ENCODE data around the gene PTPRN2.
"Not testable (repeated sequence)": the region's sequence is repeated elsewhere in the genome, so short reads cannot be mapped to it uniquely, and the experiment has no call there.

The PTPRN2 gene

DNA sequence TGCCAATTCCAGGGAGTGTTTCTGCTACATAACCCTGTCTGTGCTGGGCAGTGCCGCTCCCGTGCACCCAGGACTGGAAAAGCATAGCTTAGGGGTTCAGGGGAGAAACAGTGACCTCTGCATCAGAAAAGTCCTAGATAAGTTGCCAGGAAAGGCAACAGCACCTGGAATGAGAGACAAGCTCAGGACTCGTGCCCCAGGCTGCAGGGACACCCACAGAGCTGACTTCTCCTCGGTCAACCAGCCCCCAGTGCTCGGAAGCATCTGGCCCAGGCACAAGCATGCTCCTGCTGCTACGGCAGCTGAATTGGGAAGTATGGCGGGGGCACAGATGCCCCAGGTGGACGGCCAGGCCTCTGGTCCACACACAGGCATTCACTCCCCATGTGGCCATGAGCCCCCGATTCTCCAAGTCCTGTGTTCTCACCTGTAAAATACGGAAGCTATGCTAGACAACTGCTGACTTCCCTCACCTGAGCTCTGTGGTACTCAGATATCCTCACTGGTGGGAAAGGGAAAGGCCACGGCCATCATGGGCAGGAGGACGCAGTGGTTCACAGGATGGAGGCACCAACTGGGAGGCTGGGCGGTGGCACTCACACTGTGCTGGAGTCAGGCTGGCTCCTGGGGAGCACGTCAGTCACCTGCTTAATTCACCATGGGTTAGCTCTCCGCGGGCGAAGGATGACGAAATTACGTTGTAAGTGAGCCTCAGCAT is 220.5 kb downstream of the PTPRN2 start:
- DNase-seq (ENCODE audit: low read depth), result no peak

- DNase-seq (ENCODE audit: low read depth), result no peak
These were observed 221.3 kb downstream of the PTPRN2 start for GRCh38 chr7:158366346-158366745.

GRCh38 chr7:158365267-158365666 is 222.4 kb downstream of the PTPRN2 start:
- no peak for DNase-seq (ENCODE audit: low read depth)

DNA sequence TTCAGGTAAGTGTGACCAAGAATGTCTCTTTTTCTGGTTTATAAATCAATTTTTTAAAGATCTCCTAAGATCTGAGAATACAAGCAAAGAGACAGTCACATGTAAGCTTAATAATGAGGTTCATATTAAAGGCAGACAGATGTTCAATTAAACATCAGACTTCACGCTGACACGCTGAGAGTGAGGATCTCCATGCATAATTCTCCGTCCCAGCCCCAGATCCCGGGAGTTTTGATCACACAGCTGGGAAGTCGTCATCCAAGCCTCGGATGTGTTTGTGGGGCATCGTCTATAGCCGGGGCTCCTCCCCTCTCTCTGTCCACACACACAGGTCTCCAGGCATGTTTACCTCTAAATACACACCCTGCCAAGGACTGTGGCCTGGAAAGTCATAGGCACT is 223.2 kb downstream of the PTPRN2 start:
- DNase-seq (ENCODE audit: low read depth), result no peak

DNA sequence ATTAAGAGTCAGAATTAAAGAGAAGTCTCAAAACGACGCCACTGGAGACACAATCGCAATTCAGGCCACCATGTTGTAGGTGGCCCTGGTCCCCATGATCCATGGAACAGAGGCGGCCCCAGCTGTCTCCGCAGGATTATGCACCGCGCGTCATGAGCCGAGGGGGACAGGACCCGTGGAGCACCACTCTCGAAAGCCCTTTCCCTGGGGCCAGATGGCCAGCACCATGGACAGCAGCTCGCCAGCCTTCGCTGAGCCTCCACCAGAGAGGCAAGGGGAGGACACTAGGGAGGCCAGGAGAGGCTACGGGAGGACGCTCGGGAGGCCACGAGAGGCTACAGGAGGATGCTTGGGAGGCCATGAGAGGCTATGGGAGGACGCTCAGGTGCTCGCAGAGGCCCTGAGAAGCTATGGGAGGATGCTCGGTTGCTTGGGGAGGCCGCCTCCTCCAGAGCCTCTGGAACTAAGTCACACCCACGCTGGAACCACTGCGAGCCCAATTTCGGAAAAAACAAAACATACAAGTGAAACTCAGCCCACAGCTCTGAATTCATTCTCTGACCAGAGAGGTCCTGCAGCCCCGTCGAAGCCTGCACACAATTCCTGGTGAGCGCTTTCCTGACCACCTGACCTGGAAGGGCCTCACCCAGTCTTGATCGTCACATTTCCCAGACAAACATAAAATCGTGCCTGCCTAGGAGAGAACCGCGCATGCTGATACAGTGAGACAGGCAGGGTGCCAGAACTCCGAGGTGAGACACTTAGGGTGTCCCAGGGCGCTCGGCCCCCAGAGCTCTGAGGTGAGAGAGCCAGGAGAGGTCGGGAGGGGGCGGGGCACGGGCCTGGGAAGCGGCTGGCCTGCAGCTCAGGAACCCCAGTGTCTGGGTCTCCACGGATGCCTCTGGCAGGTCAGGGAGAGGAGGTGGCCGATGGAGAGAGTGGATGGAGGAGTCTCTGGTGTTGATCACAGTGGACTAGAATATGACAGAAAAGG is 224.4 kb downstream of the PTPRN2 start:
- DNase-seq (ENCODE audit: low read depth), result no peak

GRCh38 chr7:158362001-158362400 is 225.6 kb downstream of the PTPRN2 start:
- no peak for DNase-seq (ENCODE audit: low read depth)

GRCh38 chr7:158361326-158361946 is 226.2 kb downstream of the PTPRN2 start:
- DNase-seq (ENCODE audit: low read depth), result no peak

- no peak for DNase-seq (ENCODE audit: low read depth)
These were observed 228.5 kb downstream of the PTPRN2 start for GRCh38 chr7:158358926-158359645.

DNA sequence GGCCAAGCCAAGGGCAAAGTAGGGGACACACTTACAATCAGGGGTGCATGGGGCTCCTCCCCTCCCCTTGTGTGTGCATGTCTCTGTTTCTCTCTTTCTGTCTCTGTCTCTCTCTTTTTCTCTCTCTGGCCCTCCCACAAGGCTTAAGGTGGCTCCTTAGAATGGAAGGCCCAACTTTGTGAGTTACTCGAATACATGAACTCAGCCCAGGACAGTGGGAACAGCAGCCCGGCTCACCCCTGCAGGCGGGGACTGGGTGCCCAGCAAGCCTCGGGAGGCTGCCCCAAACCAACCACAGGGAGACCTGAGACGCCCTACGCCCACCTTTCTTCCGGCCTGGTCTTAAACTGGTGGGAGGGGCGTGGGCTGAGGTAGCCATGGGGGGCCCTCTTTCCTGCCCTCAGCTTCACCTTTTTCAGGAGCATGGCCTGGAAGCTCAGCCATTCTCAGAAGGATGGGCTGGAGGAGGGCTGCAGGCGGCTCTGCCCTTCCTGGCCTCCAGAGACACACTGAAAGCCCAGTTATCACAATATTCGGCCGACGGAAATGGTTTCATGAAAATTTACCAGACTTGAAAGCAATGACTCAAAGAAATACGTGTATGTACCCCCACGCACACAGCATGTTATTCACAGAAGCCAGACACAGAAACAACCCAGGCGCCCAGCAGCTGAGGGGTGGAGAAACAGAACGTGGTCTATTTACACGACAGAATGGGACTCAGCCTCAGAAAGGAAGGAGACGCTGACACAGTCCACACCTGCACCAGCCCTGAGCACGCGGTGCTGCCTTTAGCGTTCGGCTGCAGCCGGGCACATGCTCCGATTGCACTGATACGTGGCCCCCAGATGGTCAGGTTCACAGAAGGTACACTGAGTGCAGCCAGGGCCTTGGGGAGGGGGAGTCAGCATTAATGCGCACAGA is 229.5 kb downstream of the PTPRN2 start:
- DNase-seq (ENCODE audit: low read depth), result no peak

- DNase-seq (ENCODE audit: low read depth), result no peak
These were observed 230.3 kb downstream of the PTPRN2 start for GRCh38 chr7:158357106-158357897.

DNA sequence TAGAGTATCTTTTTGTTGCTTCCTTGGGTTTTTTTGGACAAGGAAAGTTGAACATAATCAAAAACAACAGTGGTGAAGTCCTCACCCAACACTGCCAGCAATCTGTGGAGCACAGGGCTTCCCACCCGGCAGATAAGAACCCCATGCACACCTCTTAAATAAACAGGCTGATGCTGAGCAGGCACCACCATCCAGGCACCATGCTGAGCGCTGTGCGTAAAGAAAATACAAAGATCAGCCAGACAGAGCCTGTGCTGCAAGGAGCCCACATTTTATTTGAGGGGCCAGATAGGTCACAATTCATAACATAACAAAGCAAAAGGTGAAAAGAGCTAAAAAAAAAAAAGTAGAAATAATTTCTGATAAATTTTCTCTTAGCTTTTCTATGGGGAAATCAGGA is 231.2 kb downstream of the PTPRN2 start:
- DNase-seq (ENCODE audit: low read depth), result no peak

- no peak for DNase-seq (ENCODE audit: low read depth)
These were observed 232.1 kb downstream of the PTPRN2 start for GRCh38 chr7:158355456-158356065.

- no peak for DNase-seq (ENCODE audit: low read depth)
These were observed 232.8 kb downstream of the PTPRN2 start for GRCh38 chr7:158354861-158355260.

- DNase-seq (ENCODE audit: low read depth), result no peak
These were observed 233.7 kb downstream of the PTPRN2 start for GRCh38 chr7:158353606-158354570.

GRCh38 chr7:158351899-158352729 is 235.5 kb downstream of the PTPRN2 start:
- DNase-seq (ENCODE audit: low read depth), result not testable (repeated sequence)

DNA sequence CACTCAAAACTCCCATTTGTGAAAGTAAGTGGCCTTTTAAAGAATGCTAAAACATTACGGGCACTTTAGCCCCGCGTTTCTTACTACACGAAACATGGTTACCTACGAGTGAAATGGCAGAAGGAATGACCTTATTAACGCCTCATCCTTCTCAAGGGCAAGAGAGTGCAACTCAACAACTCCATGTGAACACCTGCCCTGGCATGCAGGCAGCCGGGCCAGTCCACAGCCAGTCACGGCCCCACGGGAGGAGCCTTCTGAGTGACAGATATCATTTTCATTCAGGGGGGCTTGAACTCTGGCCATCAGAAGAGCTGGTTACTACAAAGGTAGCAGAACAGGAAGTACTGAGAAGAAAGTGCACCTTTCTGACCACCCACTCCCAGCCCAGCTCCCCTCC is 236.1 kb downstream of the PTPRN2 start:
- DNase-seq (ENCODE audit: low read depth), result no peak

GRCh38 chr7:158351051-158351450 is 236.6 kb downstream of the PTPRN2 start:
- no peak for DNase-seq (ENCODE audit: low read depth)

Measured in HS-5 (cell line).